DMS 273 (cell line): ENCODE results near the gene TNS1.

Source experiments
- DNase-seq: peaks from one replicate; lab custom pipeline; 2025; ENCODE audit not compliant: unreplicated experiment; lab: John Stamatoyannopoulos, UW

The TNS1 gene

GRCh38 chr2:217959723-217960122, 43.1 kb downstream of the TNS1 start:
- no peak for DNase-seq

GRCh38 chr2:217958884-217959225, 43.9 kb downstream of the TNS1 start:
- no peak for DNase-seq

GRCh38 chr2:217958206-217958883, 44.5 kb downstream of the TNS1 start:
- DNase-seq: no peak

- no peak for DNase-seq
Measured at GRCh38 chr2:217956586-217957457, 46.0 kb downstream of the TNS1 start.

- DNase-seq: no peak
Measured at GRCh38 chr2:217955881-217956493, 46.8 kb downstream of the TNS1 start.

GRCh38 chr2:217954971-217955740, 47.6 kb downstream of the TNS1 start:
- no peak for DNase-seq

GRCh38 chr2:217954469-217954868, 48.3 kb downstream of the TNS1 start:
- DNase-seq: no peak

- DNase-seq: no peak
Measured at GRCh38 chr2:217954051-217954450, 48.7 kb downstream of the TNS1 start.

- no peak for DNase-seq
Measured at GRCh38 chr2:217953531-217953932, 49.3 kb downstream of the TNS1 start.

- no peak for DNase-seq
Measured at GRCh38 chr2:217953011-217953481, 49.7 kb downstream of the TNS1 start.

- DNase-seq: no peak
Measured at GRCh38 chr2:217952409-217952808, 50.4 kb downstream of the TNS1 start.

GRCh38 chr2:217951521-217952247, 51.1 kb downstream of the TNS1 start:
- DNase-seq: no peak

- no peak for DNase-seq
Measured at GRCh38 chr2:217951091-217951490, 51.7 kb downstream of the TNS1 start.

GRCh38 chr2:217950401-217950871, 52.4 kb downstream of the TNS1 start:
- no peak for DNase-seq

- no peak for DNase-seq
Measured at GRCh38 chr2:217949447-217949846, 53.3 kb downstream of the TNS1 start.

GRCh38 chr2:217948897-217949296, 53.9 kb downstream of the TNS1 start:
- no peak for DNase-seq

GRCh38 chr2:217948351-217948791, 54.4 kb downstream of the TNS1 start:
- DNase-seq: no peak

- DNase-seq: no peak
Measured at GRCh38 chr2:217947383-217948350, 55.1 kb downstream of the TNS1 start.

GRCh38 chr2:217946051-217946450, 56.7 kb downstream of the TNS1 start:
- DNase-seq: no peak
